Naive thymus-derived CD4-positive, alpha-beta T cell (primary cell): ENCODE measurements around the gene INS. TPM values are rescaled to one million over a fixed set of nuclear protein-coding genes. Genes with fewer than 3 reads are reported as not detected.

Experiments
- ATAC-seq: fragments of 150-1000 bp; cut with Tn5 transposase; 2 replicates; pipeline ENCODE4 v1.10.0; 2021; ENCODE audit warnings: mild to moderate bottlenecking, moderate library complexity
- CTCF ChIA-PET: fragments of 350-600 bp; sonication (Branson Sonifier 250); formaldehyde crosslinking; loops from one replicate; lab custom pipeline; 2021; ENCODE audit warnings: antibody characterized with exemption; lab: Charles Lee
- POLR2A ChIA-PET: fragments of 350-600 bp; sonication (Branson Sonifier 250); formaldehyde crosslinking; loops from one replicate; lab custom pipeline; 2021; ENCODE audit warnings: antibody characterized with exemption, inconsistent platforms; lab: Charles Lee
- DNase-seq, 9 donors: peaks; one replicate each; pipeline versions ENCODE4 v3.0.0 to v3.0.0-alpha.2; 2020 to 2022; ENCODE audit warnings: mixed read lengths in 1 of 9
- H3K27ac ChIP-seq: one replicate; pipeline ENCODE4 v1.7.0; 2013; ENCODE audit warnings: mild to moderate bottlenecking, low read depth, low read length, moderate library complexity
- H3K27me3 ChIP-seq, 2 donors: one replicate each; pipeline ENCODE4 v1.7.0; 2013; ENCODE audit warnings: low read length in 2 of 2, mild to moderate bottlenecking in 2 of 2, moderate library complexity in 2 of 2; ENCODE audit not compliant: control insufficient read depth in 2 of 2, insufficient read depth in 2 of 2
- H3K36me3 ChIP-seq, 3 experiments: 1 replicate in 2 of 3; 2 replicates in 1 of 3; pipeline ENCODE4 v1.7.0; 2013; ENCODE audit warnings: low read length in 3 of 3, mild to moderate bottlenecking in 3 of 3, moderate library complexity in 1 of 3; ENCODE audit not compliant: insufficient read depth in 3 of 3, control insufficient read depth in 2 of 3
- H3K4me1 ChIP-seq, 2 donors: one replicate each; pipeline ENCODE4 v1.7.0; 2013; ENCODE audit warnings: low read length in 2 of 2, mild to moderate bottlenecking in 2 of 2, moderate library complexity in 1 of 2; ENCODE audit not compliant: control insufficient read depth in 2 of 2, insufficient read depth in 2 of 2
- H3K4me3 ChIP-seq: 2 replicates; pipeline ENCODE4 v1.7.0; 2013; ENCODE audit warnings: mild to moderate bottlenecking, low read length
- H3K9me3 ChIP-seq, 3 experiments: 1 replicate in 2 of 3; 2 replicates in 1 of 3; pipeline ENCODE4 v1.7.0; 2013; ENCODE audit warnings: low read length in 3 of 3; ENCODE audit not compliant: control insufficient read depth in 2 of 3
- H3K27ac Mint-ChIP-seq, 9 donors: one replicate each; pipeline ENCODE4 v1.8.0; 2020 to 2022; ENCODE audit warnings: mixed read lengths in 9 of 9, mild to moderate bottlenecking in 8 of 9, moderate library complexity in 5 of 9, inconsistent platforms in 2 of 9
- H3K27me3 Mint-ChIP-seq, 5 donors: one replicate each; pipeline ENCODE4 v1.8.0; 2021 to 2022; ENCODE audit warnings: mixed read lengths in 5 of 5, mild to moderate bottlenecking in 1 of 5
- H3K36me3 Mint-ChIP-seq, 5 donors: one replicate each; pipeline ENCODE4 v1.8.0; 2020 to 2022; ENCODE audit warnings: mixed read lengths in 5 of 5, mild to moderate bottlenecking in 3 of 5, inconsistent platforms in 1 of 5
- H3K4me1 Mint-ChIP-seq, 7 donors: one replicate each; pipeline ENCODE4 v1.8.0; 2020 to 2022; ENCODE audit warnings: mixed read lengths in 7 of 7, mild to moderate bottlenecking in 3 of 7, inconsistent platforms in 1 of 7
- H3K4me3 Mint-ChIP-seq, 10 donors: one replicate each; pipeline ENCODE4 v1.8.0; 2020 to 2022; ENCODE audit warnings: mild to moderate bottlenecking in 10 of 10, mixed read lengths in 10 of 10, moderate library complexity in 6 of 10, inconsistent platforms in 2 of 10
- H3K9me3 Mint-ChIP-seq, 11 donors: one replicate each; pipeline ENCODE4 v1.8.0; 2020 to 2022; ENCODE audit warnings: mixed read lengths in 11 of 11, mild to moderate bottlenecking in 4 of 11, inconsistent platforms in 1 of 11, moderate library complexity in 1 of 11
- intact Hi-C, 2 donors: fragments of 100-400 bp; cut with micrococcal nuclease; formaldehyde crosslinking; loops; one replicate each; pipeline ENCODE4 v1.15.1; 2023
- microRNA-seq: library from miRNA; unstranded; fragments of <30 nt; microRNA quantifications from one replicate; pipeline ENCODE4 v1.2.0, GENCODE V29; 2022; ENCODE audit warnings: borderline microRNAs expressed
- polyA plus RNA-seq, 2 donors: library from polyadenylated mRNA; unstranded; fragments of 300-500 nt; fragmentation: Illumina TruSeq; gene quantifications; one replicate each; pipeline ENCODE4 v1.2.3, GENCODE V29; 2021
- total RNA-seq, 6 experiments: library from RNA in 5 of 6; stranded (reverse) in 5 of 6; gene quantifications; 1 replicate in 5 of 6; 2 replicates in 1 of 6; pipeline ENCODE4 v1.2.3 and lab custom pipeline; 2021 to 2026

The INS gene
- total and polyA plus RNA-seq, 7 experiments from 2014 or later, result not detected

DNA sequence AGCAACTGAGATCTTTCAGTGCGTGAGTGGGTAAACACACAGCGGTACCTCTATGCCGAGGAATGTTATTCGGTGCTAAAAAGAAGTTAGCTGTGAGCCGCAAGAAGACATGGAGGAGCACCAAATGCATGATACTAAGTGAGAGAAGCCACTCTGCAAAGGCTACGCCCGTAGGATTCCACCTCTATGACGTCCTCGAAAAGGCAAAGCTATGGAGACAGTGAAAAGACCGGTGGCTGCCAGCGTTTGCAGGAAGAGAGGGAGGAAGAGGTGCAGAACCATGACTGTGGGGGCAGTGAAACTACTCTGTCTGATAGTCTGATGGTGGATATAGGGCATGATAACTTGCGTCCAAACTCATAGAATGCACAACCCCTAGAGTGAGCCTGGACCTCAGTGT is 50.5 kb downstream of the INS start:
- no peaks in the 10 kb centered on the region for H3K36me3 Mint-ChIP-seq
- no peaks in the 10 kb centered on the region for H3K4me1 Mint-ChIP-seq
- H3K9me3 Mint-ChIP-seq, result no peaks in the 10 kb centered on the region
- H3K27ac ChIP-seq, result no peak overlapping the region
- POLR2A ChIA-PET, result no interaction called here
- H3K4me3 Mint-ChIP-seq, result no peak overlapping the region
- no peaks in the 10 kb centered on the region for H3K36me3 ChIP-seq
- ATAC-seq, result no peak
- no peaks in the 10 kb centered on the region for H3K9me3 ChIP-seq
- intact Hi-C loops, result no loop called here
- no peaks in the 10 kb centered on the region for H3K27me3 ChIP-seq
- DNase-seq, result no peak
- H3K27ac Mint-ChIP-seq, result no peak overlapping the region
- H3K27me3 Mint-ChIP-seq, result peaks cover 0 to 7% (median 0%) of the 10 kb centered on the region in 5 donors
- CTCF ChIA-PET, result no interaction called here
- H3K4me3 ChIP-seq, result no peak overlapping the region
- H3K4me1 ChIP-seq, result no peaks in the 10 kb centered on the region

Small RNA genes within 50 kb of the gene (microRNA-seq; reads per million reads assigned to microRNA genes)
- gene MIR4686 (not detected), gene MIR483 (not detected)

Other genes starting within 250 kb of the INS start
- gene TNNT3, start 241.5 kb downstream of the INS start, total RNA-seq, result 10 to 100 TPM in 4 of 5 experiments, 1 to 10 TPM in 1; 9.8 to 37.1 (median 19.7) TPM
- gene TNNT3, start 241.5 kb downstream of the INS start, polyA plus RNA-seq, result under 1 TPM in 1 of 2 donors, not detected in 1; 0.31 TPM
- 10 to 100 TPM; 43.8 to 54.8 (median 50.4) TPM for gene MRPL23, start 213.9 kb downstream of the INS start, total RNA-seq
- 10 to 100 TPM; 11.3 to 17.0 TPM for gene MRPL23, start 213.9 kb downstream of the INS start, polyA plus RNA-seq
- gene H19, start 163.4 kb downstream of the INS start, total RNA-seq, result under 1 TPM in 2 of 5 experiments, not detected in 3; 0.29 to 0.44 TPM
- gene H19, start 163.4 kb downstream of the INS start, polyA plus RNA-seq, result not detected
- gene IGF2, start 21.8 kb downstream of the INS start, total RNA-seq, result under 1 TPM in 1 of 5 experiments, not detected in 4; 0.36 TPM
- gene IGF2, start 21.8 kb downstream of the INS start, polyA plus RNA-seq, result not detected
- not detected for gene TH, start 10.6 kb upstream of the INS start, total RNA-seq
- not detected for gene TH, start 10.6 kb upstream of the INS start, polyA plus RNA-seq
- 1 to 10 TPM in 1 of 5 experiments, under 1 TPM in 3, not detected in 1; 0.32 to 2.1 (median 0.45) TPM for gene ASCL2, start 109.4 kb upstream of the INS start, total RNA-seq
- not detected for gene ASCL2, start 109.4 kb upstream of the INS start, polyA plus RNA-seq
- gene C11orf21, start 140.7 kb upstream of the INS start, total RNA-seq, result 100 to 1,000 TPM in 3 of 5 experiments, 10 to 100 TPM in 2; 33.9 to 153 (median 112) TPM
- 10 to 100 TPM; 10.7 to 14.4 TPM for gene C11orf21, start 140.7 kb upstream of the INS start, polyA plus RNA-seq
- 100 to 1,000 TPM in 2 of 5 experiments, 10 to 100 TPM in 3; 33.5 to 116 (median 70.3) TPM for gene TSPAN32, start 140.8 kb upstream of the INS start, total RNA-seq
- gene TSPAN32, start 140.8 kb upstream of the INS start, polyA plus RNA-seq, result 10 to 100 TPM; 15.7 to 23.9 TPM
- 100 to 1,000 TPM in 4 of 5 experiments, 10 to 100 TPM in 1; 97.5 to 173 (median 138) TPM for gene CD81, start 216.1 kb upstream of the INS start, total RNA-seq
- gene CD81, start 216.1 kb upstream of the INS start, polyA plus RNA-seq, result 10 to 100 TPM; 19.0 to 39.6 TPM
- gene TSSC4, start 239.5 kb upstream of the INS start, total RNA-seq, result 10 to 100 TPM; 43.6 to 55.0 (median 50.9) TPM
- gene TSSC4, start 239.5 kb upstream of the INS start, polyA plus RNA-seq, result 10 to 100 TPM; 51.7 to 83.7 TPM